ENCODE results near the gene UBL5.
A peak's percentile ranks its signal among the peaks of the same experiment; 100 is the strongest.
"Not testable (repeated sequence)": the region's sequence is repeated elsewhere in the genome, so short reads cannot be mapped to it uniquely, and the experiment has no call there.

The UBL5 gene

DNA sequence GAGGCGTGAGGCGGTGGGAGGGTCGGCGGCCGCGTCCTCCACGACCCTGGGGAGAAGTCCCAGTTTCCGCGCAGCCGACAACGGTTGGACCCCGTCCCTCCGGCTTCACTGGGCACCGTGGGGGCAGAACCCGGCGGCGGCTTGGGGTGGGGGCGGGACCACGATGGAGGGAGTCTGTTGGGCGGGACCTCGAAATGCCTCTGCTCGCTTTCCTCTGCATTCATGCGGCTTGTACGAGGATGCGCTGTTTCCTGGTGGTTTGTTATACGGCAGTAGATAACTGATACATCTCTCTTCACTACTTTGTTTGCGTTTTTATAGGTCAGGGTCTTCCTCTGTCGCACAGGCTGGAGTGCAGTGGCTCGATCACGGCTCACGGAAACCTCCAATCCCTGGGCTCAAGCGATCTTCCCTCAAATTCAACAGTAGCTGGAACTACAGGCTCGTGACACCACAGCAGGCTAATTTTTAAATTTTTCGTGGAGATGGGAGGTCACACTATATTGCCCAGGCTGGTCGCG lies 34.6 kb upstream of the UBL5 start:
- peak overlapping the region; percentile 99 for H3K4me3 Mint-ChIP-seq
- no peaks in the 10 kb centered on the region for H3K27me3 Mint-ChIP-seq
- H3K9me3 Mint-ChIP-seq: no peaks in the 10 kb centered on the region
- H3K36me3 Mint-ChIP-seq (ENCODE audit: low read depth): peaks cover 20% of the 10 kb centered on the region
- peak overlapping the region; percentile 100 for H3K27ac Mint-ChIP-seq
- intact Hi-C loops (cut with micrococcal nuclease): loop anchor here (1.0 to 10.0 kb wide), 6 partner anchors 8 to 656 kb away; partner anchors contain the start of gene FBXL12
- peaks cover 28% of the 10 kb centered on the region for H3K4me1 Mint-ChIP-seq (ENCODE audit: low read depth)

DNA sequence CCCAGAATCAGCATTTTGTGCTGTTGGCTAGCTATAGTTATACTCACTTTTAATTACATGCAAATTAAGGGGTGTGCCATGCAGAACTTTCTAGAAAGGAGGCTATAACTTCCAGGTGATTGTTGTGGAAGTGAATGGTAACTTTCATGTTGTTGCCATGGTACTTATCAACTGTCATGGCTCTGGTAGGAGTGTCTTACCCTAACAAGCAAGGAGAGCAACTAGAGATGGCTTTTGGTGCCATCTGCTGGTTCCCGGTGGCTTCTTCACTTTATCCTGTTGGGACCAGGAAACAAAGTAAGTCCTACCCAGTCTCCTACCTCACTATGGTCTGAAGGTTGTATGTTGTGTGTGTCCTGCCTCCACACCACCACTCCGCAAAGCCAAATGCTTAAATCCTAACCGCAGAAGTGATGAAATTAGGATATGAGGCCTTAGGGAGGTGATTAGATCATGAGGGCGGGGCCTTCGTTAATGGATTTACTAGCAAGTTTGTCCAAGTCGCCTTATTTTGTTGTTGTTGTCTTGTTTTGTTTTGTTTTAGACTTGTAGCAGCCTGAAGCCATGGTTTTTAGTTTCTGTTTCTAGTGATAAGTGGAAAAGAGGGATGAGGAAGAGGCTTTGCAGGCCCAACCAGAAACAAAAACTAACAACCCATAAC lies 31.5 kb upstream of the UBL5 start:
- H3K27ac Mint-ChIP-seq: peak overlapping the region; percentile 72
- H3K9me3 Mint-ChIP-seq: no peaks in the 10 kb centered on the region
- H3K4me3 Mint-ChIP-seq: no peak overlapping the region
- H3K4me1 Mint-ChIP-seq (ENCODE audit: low read depth): peaks cover 17% of the 10 kb centered on the region
- peaks cover 20% of the 10 kb centered on the region for H3K36me3 Mint-ChIP-seq (ENCODE audit: low read depth)
- intact Hi-C loops (cut with micrococcal nuclease): loop anchor here (1.0 to 10.0 kb wide), 2 partner anchors 170 to 591 kb away; no protein-coding TSS in a partner anchor
- no peaks in the 10 kb centered on the region for H3K27me3 Mint-ChIP-seq

DNA sequence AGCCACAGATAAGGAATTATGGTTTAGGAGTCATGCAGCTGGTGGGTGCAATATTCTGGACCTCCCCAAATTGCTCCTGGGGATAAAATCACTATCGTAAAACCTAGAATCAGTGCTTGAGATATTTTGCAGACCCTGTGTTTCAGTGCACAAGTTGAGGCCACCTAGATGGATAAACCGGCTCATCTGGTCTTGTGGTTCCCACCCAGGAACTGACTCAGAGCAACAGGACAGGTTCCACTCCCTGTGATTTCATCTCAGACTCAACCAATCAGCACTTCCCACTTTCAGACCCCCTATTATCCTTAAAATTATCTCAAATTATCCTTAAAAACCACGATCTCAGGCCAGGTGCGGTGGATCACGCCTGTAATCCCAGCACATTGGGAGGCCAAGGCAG lies 29.8 kb upstream of the UBL5 start:
- Mint-ChIP-seq H3K36me3 (ENCODE audit: low read depth) (peaks cover 9% of the 10 kb centered on the region), H3K9me3 (no peaks in the 10 kb centered on the region), H3K27me3 (no peaks in the 10 kb centered on the region), H3K4me1 (ENCODE audit: low read depth) (peaks cover 12% of the 10 kb centered on the region), H3K27ac (no peak overlapping the region), H3K4me3 (no peak overlapping the region)
- intact Hi-C loops (cut with micrococcal nuclease): loop anchor here (10.0 kb wide), 1 partner anchor 593 kb away; no protein-coding TSS in a partner anchor

DNA sequence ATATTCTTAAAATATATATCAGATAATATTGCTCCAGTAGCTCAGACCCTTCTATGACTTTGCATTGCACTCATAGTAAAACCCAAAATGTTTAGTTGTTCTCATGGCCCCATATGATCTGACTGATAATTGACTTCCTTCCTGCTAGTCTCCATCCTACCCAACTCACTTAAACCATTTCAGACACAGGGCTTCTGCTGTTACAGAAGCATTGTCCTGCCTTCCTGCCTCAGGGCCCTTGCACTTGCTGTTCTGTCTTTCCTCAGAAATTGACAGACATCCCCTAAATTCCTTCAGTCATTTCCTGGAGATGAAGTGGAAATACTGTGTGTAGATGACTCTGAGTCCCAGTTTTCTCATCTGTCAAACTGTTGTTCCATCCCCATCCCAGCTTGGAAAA lies 28.6 kb upstream of the UBL5 start:
- H3K27ac Mint-ChIP-seq: no peak overlapping the region

DNA sequence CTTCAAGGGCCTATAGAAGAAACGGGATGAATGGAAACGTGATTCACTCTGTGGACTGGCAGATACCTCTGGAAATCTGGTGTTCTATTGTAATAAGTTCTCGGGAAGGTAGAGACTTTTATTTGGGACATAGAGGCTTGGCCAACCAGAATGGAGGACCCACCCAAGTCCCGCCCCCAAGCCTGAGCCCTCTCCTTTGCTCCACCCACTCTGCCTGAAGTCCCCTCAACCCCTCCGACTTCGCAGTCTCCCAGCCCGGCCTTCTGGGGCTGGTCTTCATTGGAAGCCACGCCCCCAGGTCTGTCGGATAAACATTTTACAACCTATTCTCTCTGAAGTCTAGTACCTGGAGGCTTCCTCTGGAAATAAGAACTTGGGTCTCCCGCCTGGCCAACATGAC lies 25.7 kb upstream of the UBL5 start:
- peaks cover 35% of the 10 kb centered on the region for H3K36me3 Mint-ChIP-seq (ENCODE audit: low read depth)
- intact Hi-C loops (cut with micrococcal nuclease): no loop called here
- no peak overlapping the region for H3K4me3 Mint-ChIP-seq
- peaks cover 6% of the 10 kb centered on the region for H3K4me1 Mint-ChIP-seq (ENCODE audit: low read depth)
- H3K27ac Mint-ChIP-seq: no peak overlapping the region
- no peaks in the 10 kb centered on the region for H3K9me3 Mint-ChIP-seq
- H3K27me3 Mint-ChIP-seq: no peaks in the 10 kb centered on the region

More for the DNA sequence above, 28.6 kb upstream of the UBL5 start:
- Mint-ChIP-seq H3K9me3 (no peaks in the 10 kb centered on the region), H3K36me3 (ENCODE audit: low read depth) (peaks cover 13% of the 10 kb centered on the region), H3K27me3 (no peaks in the 10 kb centered on the region), H3K4me1 (ENCODE audit: low read depth) (peaks cover 12% of the 10 kb centered on the region), H3K4me3 (no peak overlapping the region)
- intact Hi-C loops (cut with micrococcal nuclease): loop anchor here (10.0 kb wide), 1 partner anchor 594 kb away; no protein-coding TSS in a partner anchor

DNA sequence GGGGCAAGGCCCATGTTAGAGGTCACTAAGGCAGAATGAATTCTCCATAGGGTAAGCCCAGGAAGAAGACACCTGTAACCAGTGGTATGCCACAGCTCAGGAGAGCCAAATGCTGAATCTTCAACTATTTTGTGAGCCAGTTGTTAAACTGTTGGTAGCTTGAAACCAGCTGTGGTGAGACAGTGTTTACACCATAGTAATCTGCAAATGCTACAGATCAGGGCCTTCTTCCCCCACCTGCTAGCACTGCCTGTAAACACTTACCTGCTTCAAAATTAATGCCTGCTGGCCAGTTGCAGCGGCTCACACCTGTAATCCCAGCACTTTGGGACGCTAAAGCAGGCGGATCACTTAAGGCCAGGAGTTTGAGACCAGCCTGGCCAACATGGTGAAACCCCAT lies 20.9 kb upstream of the UBL5 start:
- Mint-ChIP-seq H3K36me3 (ENCODE audit: low read depth) (peaks cover 84% of the 10 kb centered on the region), H3K4me3 (no peak overlapping the region), H3K27ac (no peak overlapping the region), H3K4me1 (ENCODE audit: low read depth) (peaks cover 6% of the 10 kb centered on the region), H3K9me3 (no peaks in the 10 kb centered on the region), H3K27me3 (no peaks in the 10 kb centered on the region)
- intact Hi-C loops (cut with micrococcal nuclease): no loop called here

DNA sequence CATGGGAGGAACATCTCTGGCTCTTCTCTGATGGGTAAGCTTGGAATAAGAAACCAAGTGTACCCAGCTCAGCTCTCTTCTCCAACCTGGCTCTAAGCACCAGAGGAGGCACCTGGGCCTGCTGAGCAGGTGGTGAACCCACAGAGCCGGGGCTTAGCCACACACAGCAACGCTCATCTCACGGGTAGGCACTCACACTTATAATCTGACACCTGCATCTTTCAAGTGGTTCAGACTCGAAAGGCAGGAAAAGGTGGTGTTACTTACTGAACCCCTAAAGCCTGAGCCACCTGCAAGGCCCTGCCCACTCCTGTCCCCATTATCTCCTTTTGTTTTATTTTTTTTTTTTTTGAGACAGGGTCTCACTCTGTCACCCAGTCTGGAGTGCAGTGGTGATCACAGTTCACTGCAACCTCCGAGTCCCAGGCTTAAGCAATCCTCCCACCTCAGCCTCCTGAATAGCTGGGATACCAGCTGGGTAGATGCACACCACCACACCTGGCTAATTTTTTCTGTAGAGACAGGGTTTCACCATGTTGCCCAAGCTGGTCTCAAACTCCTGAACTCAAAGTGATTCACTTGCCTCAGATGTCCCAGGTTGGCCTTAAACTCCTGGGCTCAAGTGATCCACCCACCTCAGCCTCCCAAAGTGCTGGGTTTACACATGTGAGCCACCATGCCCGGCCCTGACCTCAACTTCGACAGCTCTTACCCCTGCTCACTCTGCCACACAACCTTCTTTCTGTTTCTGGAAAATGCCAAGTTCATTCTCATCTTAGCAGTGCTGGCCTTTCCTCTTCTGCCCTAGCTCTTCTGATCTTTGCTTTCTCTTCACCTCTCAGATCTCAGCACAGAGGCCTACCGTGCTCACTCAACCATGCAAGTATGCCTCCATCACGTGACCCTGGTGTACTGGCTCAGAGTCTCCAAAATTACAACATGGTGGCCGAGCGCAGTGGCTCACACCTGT lies 18.6 kb upstream of the UBL5 start:
- no peak overlapping the region for H3K4me3 Mint-ChIP-seq
- peaks cover 89% of the 10 kb centered on the region for H3K36me3 Mint-ChIP-seq (ENCODE audit: low read depth)
- no peak overlapping the region for H3K27ac Mint-ChIP-seq
- no peaks in the 10 kb centered on the region for H3K27me3 Mint-ChIP-seq
- H3K4me1 Mint-ChIP-seq (ENCODE audit: low read depth): no peaks in the 10 kb centered on the region
- no peaks in the 10 kb centered on the region for H3K9me3 Mint-ChIP-seq
- intact Hi-C loops (cut with micrococcal nuclease): no loop called here

DNA sequence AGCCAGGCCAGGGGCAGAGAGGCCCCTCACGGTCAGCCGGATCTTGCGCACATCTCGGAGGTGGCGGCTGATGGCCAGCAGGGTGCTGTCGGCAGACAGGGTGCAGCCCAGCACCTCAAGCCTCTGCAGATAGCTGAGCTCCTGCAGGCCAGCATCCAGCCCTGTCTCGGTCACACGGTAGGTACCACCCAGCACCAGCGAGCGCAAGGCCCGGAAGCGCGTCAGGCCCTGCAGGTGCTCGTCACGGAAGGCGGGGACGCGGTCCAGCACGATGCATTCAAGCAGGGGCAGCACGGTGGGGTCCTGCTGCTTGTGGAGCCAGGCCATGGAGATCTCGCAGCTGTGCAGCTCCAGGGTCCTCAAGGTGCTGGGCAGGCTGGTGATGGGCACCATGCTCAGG lies 16.6 kb upstream of the UBL5 start:
- Mint-ChIP-seq H3K27me3 (no peaks in the 10 kb centered on the region), H3K4me1 (ENCODE audit: low read depth) (peaks cover under 1% of the 10 kb centered on the region), H3K36me3 (ENCODE audit: low read depth) (peaks cover 94% of the 10 kb centered on the region), H3K27ac (no peak overlapping the region), H3K9me3 (peaks cover 2% of the 10 kb centered on the region), H3K4me3 (no peak overlapping the region)
- intact Hi-C loops (cut with micrococcal nuclease): no loop called here

DNA sequence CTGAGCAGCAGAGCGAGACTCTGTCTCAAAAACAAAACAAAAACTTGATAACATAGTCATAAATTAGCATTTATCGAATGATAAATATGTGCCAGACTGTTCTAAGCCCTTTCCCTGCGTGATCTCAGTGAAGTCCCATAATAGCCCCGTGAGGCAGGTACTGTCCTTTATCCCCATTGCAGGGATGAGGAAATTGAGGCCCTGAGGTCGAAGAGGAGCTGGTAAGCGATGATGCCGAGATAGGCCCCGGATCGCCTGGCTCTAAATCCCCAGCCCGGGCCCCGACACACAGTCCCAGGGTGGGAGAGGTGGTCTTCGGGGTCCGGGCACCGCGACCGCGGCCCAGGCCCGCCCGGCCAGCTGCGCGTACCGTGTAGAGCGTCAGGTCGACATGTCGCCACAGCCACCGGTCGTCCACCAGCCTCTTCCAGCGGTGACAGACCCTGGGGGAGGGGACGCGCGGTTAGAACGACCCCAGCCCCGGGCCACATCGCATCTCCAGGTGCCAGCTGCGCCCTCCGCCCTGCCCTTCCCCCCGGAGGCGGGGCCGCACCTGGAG lies 9.5 kb upstream of the UBL5 start:
- Mint-ChIP-seq H3K4me3 (peak overlapping the region; percentile 94), H3K36me3 (ENCODE audit: low read depth) (peaks cover 57% of the 10 kb centered on the region), H3K27me3 (no peaks in the 10 kb centered on the region), H3K9me3 (peaks cover 11% of the 10 kb centered on the region), H3K27ac (peak overlapping the region; percentile 97), H3K4me1 (ENCODE audit: low read depth) (peaks cover 30% of the 10 kb centered on the region)
- intact Hi-C loops (cut with micrococcal nuclease): loop anchor here (2.0 to 5.0 kb wide), 2 partner anchors 25 to 986 kb away; partner anchors contain the start of genes MBD3L1 and ZNF558

DNA sequence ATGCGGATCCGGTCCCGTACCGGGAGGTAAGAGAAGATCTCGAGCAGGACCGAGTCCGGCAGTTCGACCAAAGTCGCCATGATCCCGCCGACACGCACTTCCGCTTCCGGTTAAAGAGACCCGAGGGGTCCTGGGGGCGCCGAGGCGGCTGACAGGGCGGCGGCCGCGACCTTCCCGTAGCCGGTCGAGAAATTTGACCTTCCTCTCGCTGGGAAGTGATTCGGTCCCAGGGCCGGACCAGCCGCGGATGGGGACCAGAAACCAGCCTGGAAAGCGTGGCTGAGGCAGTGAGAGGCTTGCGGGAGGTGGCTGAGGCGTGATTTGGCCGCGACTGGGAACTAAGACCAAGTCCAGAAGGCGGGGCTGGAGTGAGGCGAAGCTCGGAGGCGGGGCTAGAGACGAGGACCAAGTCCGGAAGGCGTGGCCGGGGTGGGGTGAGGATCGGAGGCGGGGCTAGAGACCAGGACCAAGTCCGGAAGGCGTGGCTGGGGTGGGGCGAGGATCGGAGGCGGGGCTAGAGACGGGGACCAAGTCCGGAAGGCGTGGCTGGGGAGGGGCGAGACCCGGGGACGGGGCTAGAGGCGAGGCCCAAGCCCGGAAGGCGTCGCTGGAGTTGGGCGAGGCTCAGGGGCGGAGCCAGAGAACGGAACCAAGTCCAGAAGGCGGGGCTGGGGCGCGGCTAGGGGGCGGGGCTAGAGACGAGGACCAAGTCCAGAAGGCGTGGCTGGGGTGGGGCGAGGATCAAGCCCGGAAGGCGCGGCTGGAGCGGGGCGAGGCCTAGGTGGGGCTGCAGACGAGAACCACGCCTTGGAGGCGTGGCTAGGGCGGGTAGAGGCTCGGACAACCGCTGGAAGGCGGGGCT lies 8.8 kb upstream of the UBL5 start, which contains the start of gene FBXL12:
TSS of gene FBXL12 (minus strand) at position 346 of the 862 bp plus-strand sequence. CDS start at position 80, 266 bp downstream.
- intact Hi-C loops (cut with micrococcal nuclease): loop anchor here (1.0 to 5.0 kb wide), 4 partner anchors 8 to 987 kb away; partner anchors contain the start of genes MBD3L1, UBL5 and ZNF558
- peak within 1 kb of the TSS; percentile 97 for H3K27ac Mint-ChIP-seq
- H3K4me1 Mint-ChIP-seq (ENCODE audit: low read depth): peaks cover 30% of the 10 kb centered on the region
- H3K4me3 Mint-ChIP-seq: peak within 1 kb of the TSS; percentile 94
- peaks cover 50% of the 10 kb centered on the region for H3K36me3 Mint-ChIP-seq (ENCODE audit: low read depth)
- H3K9me3 Mint-ChIP-seq: peaks cover 11% of the 10 kb centered on the region
- H3K27me3 Mint-ChIP-seq: no peaks in the 10 kb centered on the region

DNA sequence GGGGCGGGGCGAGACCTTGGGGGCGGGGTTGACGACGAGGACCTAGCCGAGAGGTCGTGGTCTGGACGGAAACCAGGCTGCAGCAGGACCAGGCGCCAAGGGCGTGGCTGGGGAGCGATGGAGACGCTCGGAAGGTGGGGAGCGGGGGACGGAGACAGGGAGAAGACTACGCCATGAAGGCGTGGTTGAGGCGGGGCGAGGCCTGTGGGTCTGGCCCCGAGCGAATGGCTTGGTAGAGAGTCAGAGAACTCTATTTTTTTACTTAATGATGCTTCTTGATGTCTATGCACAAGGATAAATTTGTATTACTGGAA lies 8.2 kb upstream of the UBL5 start:
- intact Hi-C loops (cut with micrococcal nuclease): loop anchor here (1.0 to 5.0 kb wide), 4 partner anchors 8 to 987 kb away; partner anchors contain the start of genes MBD3L1, UBL5 and ZNF558
- H3K27me3 Mint-ChIP-seq: no peaks in the 10 kb centered on the region
- H3K9me3 Mint-ChIP-seq: peaks cover 11% of the 10 kb centered on the region
- peak overlapping the region; percentile 59 for H3K4me3 Mint-ChIP-seq
- peak overlapping the region; percentile 97 for H3K27ac Mint-ChIP-seq
- H3K36me3 Mint-ChIP-seq (ENCODE audit: low read depth): peaks cover 48% of the 10 kb centered on the region
- peaks cover 30% of the 10 kb centered on the region for H3K4me1 Mint-ChIP-seq (ENCODE audit: low read depth)

DNA sequence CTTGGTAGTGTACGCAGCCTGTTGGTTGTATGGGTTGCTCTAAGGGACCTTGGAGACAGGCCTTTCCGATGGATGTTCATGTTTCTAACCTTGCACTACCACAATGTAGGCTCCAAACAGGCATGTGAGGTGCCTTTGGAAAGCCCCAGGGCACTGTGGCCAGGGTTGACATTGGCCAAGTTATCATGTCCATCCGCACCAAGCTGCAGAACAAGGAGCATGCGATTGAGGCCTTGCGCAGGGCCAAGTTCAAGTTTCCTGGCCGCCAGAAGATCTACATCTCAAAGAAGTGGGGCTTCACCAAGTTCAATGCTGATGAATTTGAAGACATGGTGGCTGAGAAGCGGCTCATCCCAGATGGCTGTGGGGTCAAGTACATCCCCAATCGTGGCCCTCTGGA lies 7.7 kb upstream of the UBL5 start:
- Mint-ChIP-seq H3K4me1 (ENCODE audit: low read depth) (peaks cover 30% of the 10 kb centered on the region), H3K27ac (peak overlapping the region; percentile 97), H3K9me3 (peaks cover 11% of the 10 kb centered on the region), H3K36me3 (ENCODE audit: low read depth) (peaks cover 48% of the 10 kb centered on the region)
- H3K27me3 Mint-ChIP-seq; H3K4me3 Mint-ChIP-seq; intact Hi-C loops (cut with micrococcal nuclease): not testable (repeated sequence)

DNA sequence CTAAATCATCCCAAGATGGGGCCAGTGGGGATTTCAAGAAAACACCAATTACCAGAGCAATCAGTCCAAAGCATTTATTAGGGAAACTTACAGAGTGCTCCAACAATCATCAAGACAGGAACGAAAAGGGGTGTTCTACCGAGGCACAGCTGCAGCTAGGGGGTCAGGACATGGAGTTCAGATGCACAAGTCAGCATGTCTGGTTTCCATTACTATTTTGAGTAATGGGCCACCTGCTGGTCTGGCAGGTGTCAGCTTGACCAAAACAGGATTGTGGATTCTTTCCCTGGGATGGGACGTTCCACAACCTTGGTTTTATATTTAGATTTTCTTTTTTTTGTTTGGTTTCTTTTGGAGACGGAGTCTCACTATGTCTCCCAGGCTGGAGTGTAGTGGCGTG lies 3.9 kb upstream of the UBL5 start:
- Mint-ChIP-seq H3K9me3 (no peaks in the 10 kb centered on the region), H3K27ac (no peak overlapping the region), H3K27me3 (no peaks in the 10 kb centered on the region), H3K4me1 (ENCODE audit: low read depth) (peaks cover 23% of the 10 kb centered on the region), H3K4me3 (no peak overlapping the region), H3K36me3 (ENCODE audit: low read depth) (peaks cover 38% of the 10 kb centered on the region)
- intact Hi-C loops (cut with micrococcal nuclease): no loop called here
